ENCODE measurements around the gene GLO1.

Gene GLO1

GRCh38 chr6:38722038-38722437 lies 19.1 kb upstream of the GLO1 start:
- TF ChIP-seq CTCF (IDR thresholded peaks at IDR 0.05) (no peak), ZFX (IDR thresholded peaks at IDR 0.05; ENCODE audit: borderline replicate concordance) (no peak)

GRCh38 chr6:38720295-38720694 lies 17.4 kb upstream of the GLO1 start:
- TF ChIP-seq ZFX (IDR thresholded peaks at IDR 0.05; ENCODE audit: borderline replicate concordance) (no peak), CTCF (IDR thresholded peaks at IDR 0.05) (no peak; the same call in 1 of the 2 replicates)
- H3K27ac ChIP-seq: no peak overlapping the region

More at GRCh38 chr6:38722038-38722437, 19.1 kb upstream of the GLO1 start:
- H3K27ac ChIP-seq: peak overlapping the region; percentile 23; the same call in 1 of the 2 replicates

- TF ChIP-seq ZFX (IDR thresholded peaks at IDR 0.05; ENCODE audit: borderline replicate concordance) (no peak), CTCF (IDR thresholded peaks at IDR 0.05) (no peak)
- no peak overlapping the region for H3K27ac ChIP-seq
Observed at GRCh38 chr6:38719358-38719757, 16.4 kb upstream of the GLO1 start.

GRCh38 chr6:38716825-38717224 lies 13.9 kb upstream of the GLO1 start:
- no peak overlapping the region for H3K27ac ChIP-seq
- TF ChIP-seq ZFX (IDR thresholded peaks at IDR 0.05; ENCODE audit: borderline replicate concordance): no peak
- no peak for TF ChIP-seq CTCF (IDR thresholded peaks at IDR 0.05)

- no peak within 1 kb of the TSS for H3K27ac ChIP-seq
- no peak for TF ChIP-seq CTCF (IDR thresholded peaks at IDR 0.05)
- no peak for TF ChIP-seq ZFX (IDR thresholded peaks at IDR 0.05; ENCODE audit: borderline replicate concordance)
Observed at GRCh38 chr6:38715016-38715689, 12.2 kb upstream of the GLO1 start, which contains the start of gene DNAH8. Gene DNAH8, plus strand, starts transcription at chr6:38715311. Its CDS starts 7,499 bp downstream, at chr6:38722810.

- H3K27ac ChIP-seq: no peak overlapping the region
- no peak for TF ChIP-seq CTCF (IDR thresholded peaks at IDR 0.05)
- TF ChIP-seq ZFX (IDR thresholded peaks at IDR 0.05; ENCODE audit: borderline replicate concordance): no peak
Observed at GRCh38 chr6:38714239-38715015, 11.5 kb upstream of the GLO1 start.

GRCh38 chr6:38713812-38714211 lies 10.9 kb upstream of the GLO1 start:
- H3K27ac ChIP-seq: no peak overlapping the region
- TF ChIP-seq ZFX (IDR thresholded peaks at IDR 0.05; ENCODE audit: borderline replicate concordance) (no peak), CTCF (IDR thresholded peaks at IDR 0.05) (no peak)
